ENCODE data around the gene ACOX1. TPM values are rescaled to one million over a fixed set of nuclear protein-coding genes. Genes with fewer than 3 reads are reported as not detected.
A peak's percentile ranks its signal among the peaks of the same experiment; 100 is the strongest.

Gene ACOX1
- total and polyA plus RNA-seq, 2 of the 13 experiments (the other 11 are each of a cell fraction or from before 2014, with no cell fraction given), result 86.4 to 120 TPM

GRCh38 chr17:75978938-75979704, at the start of gene ACOX1, which contains the start of gene TEN1 (continued):
- TF ChIP-seq GPN1 (CRISPR knock-in tag; IDR thresholded peaks at IDR 0.05; ENCODE audit: borderline replicate concordance), result no peak
- TF ChIP-seq KIAA2018 (CRISPR knock-in tag; IDR thresholded peaks at IDR 0.05; ENCODE audit: borderline replicate concordance), result peak; percentile 61; the same call in 1 of the 2 replicates
- TF ChIP-seq, protein P1, sequence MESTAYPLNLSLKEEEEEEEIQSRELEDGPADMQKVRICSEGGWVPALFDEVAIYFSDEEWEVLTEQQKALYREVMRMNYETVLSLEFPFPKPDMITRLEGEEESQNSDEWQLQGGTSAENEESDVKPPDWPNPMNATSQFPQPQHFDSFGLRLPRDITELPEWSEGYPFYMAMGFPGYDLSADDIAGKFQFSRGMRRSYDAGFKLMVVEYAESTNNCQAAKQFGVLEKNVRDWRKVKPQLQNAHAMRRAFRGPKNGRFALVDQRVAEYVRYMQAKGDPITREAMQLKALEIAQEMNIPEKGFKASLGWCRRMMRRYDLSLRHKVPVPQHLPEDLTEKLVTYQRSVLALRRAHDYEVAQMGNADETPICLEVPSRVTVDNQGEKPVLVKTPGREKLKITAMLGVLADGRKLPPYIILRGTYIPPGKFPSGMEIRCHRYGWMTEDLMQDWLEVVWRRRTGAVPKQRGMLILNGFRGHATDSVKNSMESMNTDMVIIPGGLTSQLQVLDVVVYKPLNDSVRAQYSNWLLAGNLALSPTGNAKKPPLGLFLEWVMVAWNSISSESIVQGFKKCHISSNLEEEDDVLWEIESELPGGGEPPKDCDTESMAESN (CRISPR knock-in tag; conservative IDR thresholded peaks at IDR 0.05), result peak; percentile 84
- TF ChIP-seq ZNF432 (CRISPR knock-in tag; IDR thresholded peaks at IDR 0.05; ENCODE audit: borderline replicate concordance), result no peak
- TF ChIP-seq FOXM1 (CRISPR knock-in tag; IDR thresholded peaks at IDR 0.05), result no peak
- TF ChIP-seq MIER2 (CRISPR knock-in tag; IDR thresholded peaks at IDR 0.05), result no peak; the same call in none of the 2 replicates
- TF ChIP-seq ZFP36L2 (CRISPR knock-in tag; IDR thresholded peaks at IDR 0.05), result 0 out of 2 replicates have a peak, but pooled peaks have one; percentile 44
- TF ChIP-seq SUZ12 (IDR thresholded peaks at IDR 0.05; ENCODE audit: low read depth, low read length), result no peak
- TF ChIP-seq, protein P2, sequence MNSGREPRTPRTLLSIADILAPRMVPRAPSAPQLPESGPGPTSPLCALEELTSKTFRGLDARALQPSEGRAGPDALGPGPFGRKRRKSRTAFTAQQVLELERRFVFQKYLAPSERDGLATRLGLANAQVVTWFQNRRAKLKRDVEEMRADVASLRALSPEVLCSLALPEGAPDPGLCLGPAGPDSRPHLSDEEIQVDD (CRISPR knock-in tag; IDR thresholded peaks at IDR 0.05; ENCODE audit: borderline replicate concordance), result peak; percentile 65; the same call in 1 of the 2 replicates
- TF ChIP-seq, protein P3, sequence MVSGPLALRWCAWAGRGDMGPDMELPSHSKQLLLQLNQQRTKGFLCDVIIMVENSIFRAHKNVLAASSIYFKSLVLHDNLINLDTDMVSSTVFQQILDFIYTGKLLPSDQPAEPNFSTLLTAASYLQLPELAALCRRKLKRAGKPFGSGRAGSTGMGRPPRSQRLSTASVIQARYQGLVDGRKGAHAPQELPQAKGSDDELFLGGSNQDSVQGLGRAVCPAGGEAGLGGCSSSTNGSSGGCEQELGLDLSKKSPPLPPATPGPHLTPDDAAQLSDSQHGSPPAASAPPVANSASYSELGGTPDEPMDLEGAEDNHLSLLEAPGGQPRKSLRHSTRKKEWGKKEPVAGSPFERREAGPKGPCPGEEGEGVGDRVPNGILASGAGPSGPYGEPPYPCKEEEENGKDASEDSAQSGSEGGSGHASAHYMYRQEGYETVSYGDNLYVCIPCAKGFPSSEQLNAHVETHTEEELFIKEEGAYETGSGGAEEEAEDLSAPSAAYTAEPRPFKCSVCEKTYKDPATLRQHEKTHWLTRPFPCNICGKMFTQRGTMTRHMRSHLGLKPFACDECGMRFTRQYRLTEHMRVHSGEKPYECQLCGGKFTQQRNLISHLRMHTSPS (CRISPR knock-in tag; IDR thresholded peaks at IDR 0.05; ENCODE audit: low read depth), result peak; percentile 76
- TF ChIP-seq, protein P4, sequence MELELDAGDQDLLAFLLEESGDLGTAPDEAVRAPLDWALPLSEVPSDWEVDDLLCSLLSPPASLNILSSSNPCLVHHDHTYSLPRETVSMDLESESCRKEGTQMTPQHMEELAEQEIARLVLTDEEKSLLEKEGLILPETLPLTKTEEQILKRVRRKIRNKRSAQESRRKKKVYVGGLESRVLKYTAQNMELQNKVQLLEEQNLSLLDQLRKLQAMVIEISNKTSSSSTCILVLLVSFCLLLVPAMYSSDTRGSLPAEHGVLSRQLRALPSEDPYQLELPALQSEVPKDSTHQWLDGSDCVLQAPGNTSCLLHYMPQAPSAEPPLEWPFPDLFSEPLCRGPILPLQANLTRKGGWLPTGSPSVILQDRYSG (CRISPR knock-in tag; IDR thresholded peaks at IDR 0.05), result no peak; the same call in 1 of the 2 replicates
- TF ChIP-seq ZSCAN22 (CRISPR knock-in tag; IDR thresholded peaks at IDR 0.05), result no peak
